SH-SY5Y (cell line): Measurements from ENCODE around the gene RGS16.

ENCODE experiments used
- GATA2 ChIP-seq: IDR thresholded peaks from 2 replicates; pipeline ENCODE4 v1.6.1; 2011; ENCODE audit warnings: mild to moderate bottlenecking, low read depth, low read length
- GATA3 ChIP-seq: IDR thresholded peaks from 2 replicates; pipeline ENCODE4 v1.6.1; 2011; ENCODE audit warnings: low read depth, mild to moderate bottlenecking, low read length, moderate library complexity

GRCh38 chr1:182625024-182625423 is 20.8 kb upstream of the RGS16 start:
- no peak for TF ChIP-seq GATA3
- no peak for TF ChIP-seq GATA2
